ENCODE results near the gene KCTD1.

DNA sequence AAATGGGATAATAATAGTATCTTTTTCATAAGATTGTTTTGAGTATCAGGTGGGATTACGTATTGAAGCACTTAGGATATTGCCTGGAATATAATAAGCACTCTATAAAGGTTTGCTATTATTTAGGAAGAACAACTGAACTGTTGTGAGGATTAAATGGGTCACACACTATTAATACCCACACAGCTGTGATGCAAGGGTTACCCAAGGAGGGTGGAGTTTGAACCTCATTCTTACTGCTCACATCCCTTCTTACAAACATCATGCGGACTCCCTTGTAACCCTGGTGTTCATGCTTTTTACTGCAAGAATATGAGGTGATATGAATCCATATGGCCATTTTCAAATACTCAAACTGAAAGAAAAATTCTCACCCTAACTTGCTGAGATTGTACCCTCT is 113.5 kb downstream of the KCTD1 start:
- no peak for TF ChIP-seq MAZ (IDR thresholded peaks at IDR 0.05; ENCODE audit: borderline replicate concordance, low read depth, low read length)
- no peak for TF ChIP-seq POLR2A (IDR thresholded peaks at IDR 0.05; ENCODE audit: low read depth, low read length)
- TF ChIP-seq, protein P1, sequence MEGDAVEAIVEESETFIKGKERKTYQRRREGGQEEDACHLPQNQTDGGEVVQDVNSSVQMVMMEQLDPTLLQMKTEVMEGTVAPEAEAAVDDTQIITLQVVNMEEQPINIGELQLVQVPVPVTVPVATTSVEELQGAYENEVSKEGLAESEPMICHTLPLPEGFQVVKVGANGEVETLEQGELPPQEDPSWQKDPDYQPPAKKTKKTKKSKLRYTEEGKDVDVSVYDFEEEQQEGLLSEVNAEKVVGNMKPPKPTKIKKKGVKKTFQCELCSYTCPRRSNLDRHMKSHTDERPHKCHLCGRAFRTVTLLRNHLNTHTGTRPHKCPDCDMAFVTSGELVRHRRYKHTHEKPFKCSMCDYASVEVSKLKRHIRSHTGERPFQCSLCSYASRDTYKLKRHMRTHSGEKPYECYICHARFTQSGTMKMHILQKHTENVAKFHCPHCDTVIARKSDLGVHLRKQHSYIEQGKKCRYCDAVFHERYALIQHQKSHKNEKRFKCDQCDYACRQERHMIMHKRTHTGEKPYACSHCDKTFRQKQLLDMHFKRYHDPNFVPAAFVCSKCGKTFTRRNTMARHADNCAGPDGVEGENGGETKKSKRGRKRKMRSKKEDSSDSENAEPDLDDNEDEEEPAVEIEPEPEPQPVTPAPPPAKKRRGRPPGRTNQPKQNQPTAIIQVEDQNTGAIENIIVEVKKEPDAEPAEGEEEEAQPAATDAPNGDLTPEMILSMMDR (conservative IDR thresholded peaks at IDR 0.05; ENCODE audit: low read depth, low read length): no peak
- TF ChIP-seq CHD1 (IDR thresholded peaks at IDR 0.05; ENCODE audit: low read depth, low read length): no peak
- no peak for TF ChIP-seq MAFK (IDR thresholded peaks at IDR 0.05; ENCODE audit: low read depth, low read length)
